ENCODE data around the gene GAREM1.

GAREM1 gene

GRCh38 chr18:32328379-32328778, 142.3 kb downstream of the GAREM1 start:
- DNase-seq (ENCODE audit: low read depth, low spot score), result no peak

DNA sequence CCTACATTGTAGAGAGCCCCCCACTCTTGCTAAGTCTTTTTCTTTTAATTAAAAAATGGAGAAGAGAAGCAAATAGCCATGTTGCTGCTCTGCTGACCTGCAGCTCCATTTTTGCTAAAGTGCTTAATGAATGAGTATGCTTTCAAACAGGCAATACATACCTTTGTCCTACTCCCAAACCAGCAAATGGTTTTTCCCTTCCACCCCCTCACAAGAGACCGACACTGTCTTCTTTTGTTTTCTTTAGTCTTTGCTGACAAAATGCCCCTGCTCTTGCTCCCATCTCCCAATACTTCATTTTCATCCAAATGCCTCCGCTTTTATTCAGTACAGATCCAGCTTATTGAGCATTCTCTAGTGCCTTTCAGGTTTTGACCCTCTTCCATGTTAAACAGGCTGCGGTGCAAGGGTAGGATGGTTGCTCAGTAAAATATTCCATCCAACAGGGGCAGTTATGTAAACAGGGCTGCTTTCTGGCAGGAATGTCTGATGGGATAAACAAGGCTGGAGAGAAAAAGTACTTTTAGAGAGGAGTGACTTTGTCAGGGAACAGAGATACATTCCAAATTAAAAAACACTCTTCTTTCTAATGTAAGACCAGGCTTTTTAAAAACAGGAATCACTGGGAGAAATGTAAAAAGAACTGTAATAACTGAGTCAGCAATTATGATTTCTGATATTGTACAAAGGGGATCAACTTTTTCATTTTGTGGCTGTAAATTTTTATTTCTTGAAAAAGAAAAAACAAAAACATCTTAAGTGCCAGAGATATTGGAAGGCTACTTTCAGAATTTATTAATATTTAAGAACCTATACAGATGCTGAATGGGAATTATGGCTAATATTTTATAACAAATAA, 144.0 kb downstream of the GAREM1 start:
- DNase-seq (ENCODE audit: low read depth, low spot score), result no peak

GRCh38 chr18:32324181-32324580, 146.5 kb downstream of the GAREM1 start:
- no peak for DNase-seq (ENCODE audit: low read depth, low spot score)

DNA sequence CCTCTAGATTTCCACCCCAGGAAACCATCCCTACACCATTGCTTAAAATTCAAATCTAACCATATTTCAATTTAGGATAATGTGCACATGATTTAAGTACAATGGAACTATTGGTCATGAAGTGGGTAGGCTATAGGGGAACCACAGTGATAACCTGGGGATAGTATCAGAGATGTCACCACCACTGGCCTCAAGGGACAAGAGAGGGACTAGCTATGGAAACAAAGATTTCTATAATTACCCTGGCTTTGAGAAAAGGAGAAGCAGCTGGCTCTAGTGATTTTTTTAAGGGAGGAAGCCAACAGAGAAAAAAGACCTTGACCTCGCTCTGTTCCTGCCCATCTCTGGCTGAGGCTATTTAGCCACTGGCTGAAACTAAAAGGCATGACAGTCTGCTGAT, 148.9 kb downstream of the GAREM1 start:
- no peak for DNase-seq (ENCODE audit: low read depth, low spot score)

DNA sequence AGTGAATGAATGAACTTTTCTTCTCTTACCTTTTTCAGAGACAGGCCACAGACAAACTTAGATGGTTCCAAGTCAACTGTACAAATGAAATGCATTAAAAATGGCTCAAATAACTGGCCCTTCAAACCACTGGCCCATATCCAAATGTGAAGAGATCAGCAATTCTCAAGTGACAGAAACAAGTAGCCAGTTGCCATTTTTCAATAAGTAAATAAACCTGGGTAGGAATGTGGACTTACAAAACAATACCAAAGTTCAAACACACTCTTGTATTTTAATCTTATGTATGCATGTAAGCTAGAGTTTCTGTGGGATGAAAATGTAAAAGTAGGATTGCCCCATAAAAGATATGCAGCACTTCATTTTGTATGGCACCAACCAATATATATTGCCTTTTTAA, 151.6 kb downstream of the GAREM1 start:
- DNase-seq (ENCODE audit: low read depth, low spot score), result no peak

- no peak for DNase-seq (ENCODE audit: low read depth, low spot score)
Measured at GRCh38 chr18:32318581-32318980, 152.1 kb downstream of the GAREM1 start.

GRCh38 chr18:32317651-32318050, 153.0 kb downstream of the GAREM1 start:
- DNase-seq (ENCODE audit: low read depth, low spot score), result no peak

- no peak for DNase-seq (ENCODE audit: low read depth, low spot score)
Measured at GRCh38 chr18:32315881-32316280, 154.8 kb downstream of the GAREM1 start.

DNA sequence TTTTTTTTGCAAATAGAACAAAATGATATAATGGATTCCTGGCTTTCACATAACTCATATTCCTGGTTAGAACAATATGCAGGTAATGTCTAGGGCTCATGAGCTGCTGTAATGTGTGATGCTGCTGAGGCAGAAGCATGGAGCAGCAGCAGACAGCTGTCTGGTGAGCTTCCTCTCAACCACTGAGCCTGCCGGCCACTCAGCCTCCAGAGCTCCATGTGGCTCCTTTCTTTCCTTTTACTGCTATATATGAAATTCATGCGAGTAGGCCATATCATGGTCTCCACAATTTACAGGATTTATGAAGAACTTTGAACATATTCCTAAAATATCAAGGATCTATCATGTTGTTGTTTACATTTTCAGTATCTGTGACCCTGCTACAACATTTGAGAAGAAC, 159.9 kb downstream of the GAREM1 start:
- no peak for DNase-seq (ENCODE audit: low read depth, low spot score)

DNA sequence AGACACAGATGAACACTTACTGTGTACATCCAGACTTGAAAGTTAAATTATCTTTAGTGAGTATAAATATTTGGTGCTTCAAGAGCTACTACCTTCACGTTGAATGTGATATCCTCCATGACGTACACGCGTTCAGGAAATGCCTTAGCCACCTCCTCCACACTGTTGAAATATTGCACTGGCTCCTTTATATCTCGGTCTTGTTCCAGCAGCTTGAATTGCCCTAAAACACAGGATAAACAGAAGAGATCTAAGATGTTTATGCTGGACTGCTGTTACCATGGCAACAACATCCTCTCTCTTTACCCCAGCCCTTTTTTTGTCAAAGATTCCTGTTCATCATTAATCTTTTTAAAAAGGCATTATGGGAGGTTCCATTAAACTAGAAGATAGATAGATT, 160.6 kb downstream of the GAREM1 start:
- no peak for DNase-seq (ENCODE audit: low read depth, low spot score)

DNA sequence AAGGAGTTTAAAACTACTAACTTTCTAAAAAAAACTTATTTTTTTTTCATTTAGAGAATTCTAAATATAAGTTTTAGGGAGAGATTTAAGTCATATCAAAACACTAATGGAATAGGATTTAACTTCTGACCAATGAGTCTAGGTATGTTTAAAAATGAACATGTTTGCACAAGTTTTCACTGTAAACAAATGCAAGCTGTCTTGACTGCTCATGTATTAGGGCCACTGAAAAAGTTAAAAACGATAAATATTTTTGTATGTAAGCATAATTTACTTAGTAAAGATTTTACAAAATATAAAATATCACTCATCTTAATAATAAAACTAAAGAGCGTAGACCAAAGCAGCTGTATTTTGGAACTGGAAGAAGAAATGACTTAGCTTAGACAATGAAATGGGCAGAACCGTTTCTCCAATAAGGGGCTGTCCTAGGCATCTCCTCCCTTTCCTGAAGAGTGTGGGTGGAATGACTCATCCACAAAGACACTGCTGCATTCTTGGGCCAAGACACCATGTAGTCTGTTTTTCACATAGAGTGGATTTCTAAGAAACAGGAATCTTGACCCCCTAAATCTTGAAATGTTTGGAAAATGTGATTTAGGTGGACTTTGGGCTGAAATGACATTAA, 162.1 kb downstream of the GAREM1 start:
- no peak for DNase-seq (ENCODE audit: low read depth, low spot score)

DNA sequence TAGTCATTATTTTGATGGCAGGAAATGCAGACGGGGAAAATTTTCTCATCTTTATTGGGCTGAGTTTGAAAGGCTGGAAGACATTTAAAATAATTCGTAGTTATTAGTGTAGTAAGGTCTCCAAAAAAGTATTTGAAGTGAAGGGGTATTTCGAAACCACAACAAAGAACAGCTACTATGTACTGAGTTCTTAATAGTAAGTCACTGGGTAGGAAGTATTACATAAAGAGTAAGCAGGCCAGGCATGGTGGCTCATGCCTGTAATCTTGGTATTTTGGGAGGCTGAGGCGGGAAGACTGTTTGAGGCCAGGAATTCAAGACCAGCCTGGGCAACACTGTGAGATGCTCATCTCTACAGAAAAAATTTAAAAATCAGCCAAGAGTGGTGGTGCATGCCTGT, 167.3 kb downstream of the GAREM1 start:
- no peak for DNase-seq (ENCODE audit: low read depth, low spot score)

DNA sequence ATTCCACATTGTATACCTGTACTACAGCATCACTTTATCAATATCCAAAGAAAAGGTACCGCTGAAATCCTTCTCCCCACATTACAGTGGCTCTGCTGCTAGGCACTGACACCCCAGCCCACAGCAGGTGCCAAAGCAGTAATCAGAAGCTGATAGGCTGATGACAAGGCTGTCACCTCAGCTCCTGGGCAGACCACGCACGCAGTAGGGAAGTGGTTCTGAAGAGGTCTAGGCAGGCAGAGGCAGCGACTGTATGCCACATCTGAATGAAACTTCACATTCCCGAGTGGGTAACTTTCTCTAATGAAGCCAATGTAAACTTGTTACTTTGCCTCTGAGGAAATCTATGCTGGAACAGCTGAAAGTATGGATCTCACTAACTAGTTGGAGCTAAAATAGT, 167.9 kb downstream of the GAREM1 start:
- DNase-seq (ENCODE audit: low read depth, low spot score), result no peak

GRCh38 chr18:32301976-32302743, 168.5 kb downstream of the GAREM1 start:
- no peak for DNase-seq (ENCODE audit: low read depth, low spot score)

DNA sequence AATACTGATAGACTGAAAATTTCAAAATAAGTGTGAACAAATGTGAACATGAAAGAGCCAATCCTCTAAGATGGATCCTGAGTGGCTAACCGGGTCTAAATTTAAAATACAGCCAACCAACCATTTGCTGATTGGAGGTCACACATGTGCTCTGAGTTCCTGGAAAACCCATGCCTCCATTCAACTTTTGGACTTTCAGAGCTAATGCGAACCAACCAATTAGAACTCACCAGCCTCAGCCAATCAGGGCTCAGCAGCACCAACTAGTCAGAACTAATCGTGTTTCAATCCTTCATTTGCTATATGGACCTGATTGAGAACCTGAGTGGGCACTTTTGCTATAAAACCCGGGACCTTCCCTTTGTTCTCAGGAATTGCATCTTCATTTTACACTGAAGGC, 169.3 kb downstream of the GAREM1 start:
- no peak for DNase-seq (ENCODE audit: low read depth, low spot score)

- DNase-seq (ENCODE audit: low read depth, low spot score), result no peak
Measured at GRCh38 chr18:32300914-32301313, 169.8 kb downstream of the GAREM1 start.

DNA sequence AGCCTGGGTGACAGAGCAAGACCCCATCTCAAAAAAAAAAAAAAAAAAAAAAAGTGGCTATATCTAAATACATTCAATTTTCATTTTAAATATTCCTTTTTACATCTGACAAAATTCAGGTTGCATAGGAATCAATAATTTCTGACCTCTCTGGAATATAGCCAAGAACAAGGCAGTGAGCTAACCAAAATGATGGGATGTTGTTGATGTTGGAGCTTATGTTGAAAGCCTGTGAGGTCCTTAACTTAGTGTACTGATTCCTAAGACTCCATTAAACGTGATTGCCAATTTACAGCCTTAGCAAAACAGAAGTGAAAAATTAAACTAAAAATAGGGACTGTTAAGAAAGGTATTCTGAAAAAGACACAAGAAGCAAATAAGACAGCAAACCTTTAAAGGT, 171.2 kb downstream of the GAREM1 start:
- DNase-seq (ENCODE audit: low read depth, low spot score), result no peak

- DNase-seq (ENCODE audit: low read depth, low spot score), result no peak
Measured at GRCh38 chr18:32298171-32298667, 172.5 kb downstream of the GAREM1 start.

DNA sequence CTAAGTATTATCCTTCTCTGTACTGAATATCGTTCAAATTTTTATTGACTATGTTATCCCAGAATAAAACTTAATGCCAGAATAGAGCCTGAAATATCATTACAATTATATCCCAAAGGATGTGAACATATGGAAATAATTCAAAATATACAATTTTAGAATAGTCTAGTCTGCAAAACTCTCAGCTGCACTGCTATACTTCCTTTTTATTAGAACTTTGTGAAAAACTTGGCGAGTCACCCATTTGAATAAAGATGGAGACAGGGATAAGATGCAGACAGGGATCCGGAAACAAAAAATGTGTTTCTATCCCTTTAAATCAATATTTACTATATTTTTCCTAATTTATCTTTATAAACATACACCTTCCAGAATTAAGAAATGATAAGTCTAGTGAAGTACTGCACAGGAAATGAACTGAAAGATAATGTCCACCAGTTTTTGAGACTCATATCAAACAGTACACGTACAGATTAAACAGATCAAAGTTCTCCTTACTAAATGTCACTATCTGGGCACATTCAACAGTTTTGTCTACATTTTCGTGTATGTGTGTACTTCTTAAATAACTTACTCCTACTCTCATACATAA, 173.0 kb downstream of the GAREM1 start:
- no peak for DNase-seq (ENCODE audit: low read depth, low spot score)

DNA sequence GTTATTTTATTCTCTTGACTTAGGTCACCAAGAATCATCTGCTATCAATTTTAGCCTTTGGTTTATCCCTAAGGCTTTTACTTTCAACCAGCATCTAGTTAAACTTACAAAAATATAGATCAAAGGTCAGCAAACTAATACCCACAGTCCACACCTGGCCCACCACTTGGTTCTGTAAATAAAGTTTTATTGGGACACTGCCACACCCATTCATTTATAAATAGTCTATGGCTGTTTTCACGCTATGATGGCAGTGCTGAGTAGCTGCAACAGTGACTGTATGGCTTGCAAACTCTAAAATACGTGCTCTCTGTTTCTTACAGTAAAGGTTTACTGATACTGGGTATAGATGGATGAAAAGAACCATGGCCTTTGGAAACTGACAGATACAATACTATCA, 173.8 kb downstream of the GAREM1 start:
- DNase-seq (ENCODE audit: low read depth, low spot score), result no peak

- no peak for DNase-seq (ENCODE audit: low read depth, low spot score)
Measured at GRCh38 chr18:32295604-32296003, 175.1 kb downstream of the GAREM1 start.

DNA sequence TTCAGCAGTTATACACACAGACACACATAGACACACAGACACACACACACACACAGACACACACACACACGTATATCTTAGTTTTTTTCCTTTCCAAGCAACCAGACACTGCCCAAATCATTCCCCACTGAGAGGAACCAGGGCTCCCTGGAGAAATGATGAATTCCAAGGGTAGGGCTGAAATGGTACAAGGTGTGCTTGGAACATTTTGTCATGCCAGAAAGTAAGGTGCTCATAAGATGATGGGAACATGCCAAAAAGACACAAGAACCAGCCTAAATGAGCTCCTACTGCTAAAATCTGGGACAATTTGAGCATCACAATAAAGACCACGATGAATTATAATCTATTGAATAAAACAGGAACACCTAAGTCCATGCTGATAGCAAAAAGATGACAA, 177.6 kb downstream of the GAREM1 start:
- DNase-seq (ENCODE audit: low read depth, low spot score), result no peak
